CD4-positive, alpha-beta T cell treated with Interferon alpha-2 for 1 hour (primary cell): ENCODE results near the gene YJU2.
"Not testable (repeated sequence)": the region's sequence is repeated elsewhere in the genome, so short reads cannot be mapped to it uniquely, and the experiment has no call there.

Experiments
- DNase-seq, 2 donors: peaks; one replicate each; pipeline ENCODE4 v3.0.0-alpha.2; 2020 to 2022

Gene YJU2

GRCh38 chr19:4229179-4229931 is 17.5 kb upstream of the YJU2 start, which contains the start of gene EBI3:
TSS of gene EBI3 (plus strand) at chr19:4229523. CDS start at chr19:4229551, 28 bp downstream.
- peak; percentile 17 to 54 for DNase-seq

DNA sequence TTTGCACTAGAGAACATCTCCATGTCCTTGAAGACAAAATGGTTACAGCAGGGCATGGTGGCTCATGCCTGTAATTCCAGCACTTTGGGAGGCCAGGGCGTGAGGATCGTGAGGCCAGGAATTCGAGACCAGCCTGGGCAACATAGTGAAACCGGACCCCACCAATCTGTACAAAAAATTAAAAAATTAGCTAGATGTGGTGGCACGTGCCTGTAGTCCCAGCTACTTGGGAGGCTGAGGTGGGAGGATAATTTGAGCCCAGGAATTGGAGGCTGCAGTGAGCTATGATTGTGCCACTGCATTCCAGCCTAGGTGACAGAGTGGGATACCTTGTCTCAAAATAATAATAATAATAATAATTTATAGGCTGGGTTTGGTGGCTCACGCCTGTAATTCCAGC is 16.6 kb upstream of the YJU2 start:
- not testable (repeated sequence) for DNase-seq

GRCh38 chr19:4231521-4231920 is 15.4 kb upstream of the YJU2 start:
- DNase-seq = not testable (repeated sequence)

DNA sequence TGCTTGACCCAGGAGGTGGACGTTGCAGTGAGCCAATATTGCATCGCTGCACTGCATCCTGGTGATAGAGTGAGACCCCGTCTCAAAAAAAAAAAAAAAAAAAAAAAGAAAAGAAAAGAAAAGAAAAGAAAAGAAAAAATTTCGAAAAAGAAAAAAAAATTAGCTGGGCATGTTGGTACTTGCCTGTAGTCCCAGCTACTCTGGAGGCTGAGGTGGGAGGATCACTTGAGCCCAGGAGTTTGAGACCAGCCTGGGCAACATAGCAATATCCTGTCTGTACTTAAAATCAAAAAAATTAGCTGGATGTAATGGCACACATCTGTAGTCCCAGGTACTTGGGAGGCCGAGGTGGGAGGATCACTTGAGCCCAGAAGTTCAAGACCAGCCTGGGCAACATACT is 14.7 kb upstream of the YJU2 start:
- DNase-seq = not testable (repeated sequence)

DNA sequence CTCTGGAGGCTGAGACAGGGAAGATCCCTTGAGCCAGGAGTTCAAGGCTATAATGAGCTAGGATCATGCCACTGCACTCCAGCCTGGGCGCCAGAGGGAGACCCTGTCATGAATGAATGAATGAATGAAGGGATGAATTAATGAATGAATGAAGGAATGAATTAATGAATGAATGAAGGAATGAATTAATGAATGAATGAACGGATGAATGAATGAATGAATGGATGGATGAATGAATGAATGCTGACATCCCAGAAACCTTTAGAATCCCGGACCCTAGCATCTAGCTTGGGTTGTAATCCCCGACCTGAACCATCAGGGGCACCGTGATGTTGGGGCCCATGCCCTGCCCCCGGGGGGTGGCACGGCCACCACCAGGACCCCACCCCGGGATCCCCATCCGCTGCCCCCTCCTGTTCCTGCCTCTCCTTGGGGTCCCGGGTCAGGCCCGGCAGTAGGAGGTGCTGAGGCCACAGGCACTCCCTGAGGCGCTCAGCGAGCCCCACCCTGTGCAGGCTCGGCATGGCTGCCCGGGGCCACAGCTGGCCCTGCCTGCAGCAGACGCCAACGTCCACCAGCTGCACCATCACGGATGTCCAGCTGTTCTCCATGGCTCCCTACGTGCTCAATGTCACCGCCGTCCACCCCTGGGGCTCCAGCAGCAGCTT is 14.1 kb upstream of the YJU2 start:
- DNase-seq = no peak

GRCh38 chr19:4233282-4233853 is 13.5 kb upstream of the YJU2 start:
- peak; percentile 39 to 61 for DNase-seq

DNA sequence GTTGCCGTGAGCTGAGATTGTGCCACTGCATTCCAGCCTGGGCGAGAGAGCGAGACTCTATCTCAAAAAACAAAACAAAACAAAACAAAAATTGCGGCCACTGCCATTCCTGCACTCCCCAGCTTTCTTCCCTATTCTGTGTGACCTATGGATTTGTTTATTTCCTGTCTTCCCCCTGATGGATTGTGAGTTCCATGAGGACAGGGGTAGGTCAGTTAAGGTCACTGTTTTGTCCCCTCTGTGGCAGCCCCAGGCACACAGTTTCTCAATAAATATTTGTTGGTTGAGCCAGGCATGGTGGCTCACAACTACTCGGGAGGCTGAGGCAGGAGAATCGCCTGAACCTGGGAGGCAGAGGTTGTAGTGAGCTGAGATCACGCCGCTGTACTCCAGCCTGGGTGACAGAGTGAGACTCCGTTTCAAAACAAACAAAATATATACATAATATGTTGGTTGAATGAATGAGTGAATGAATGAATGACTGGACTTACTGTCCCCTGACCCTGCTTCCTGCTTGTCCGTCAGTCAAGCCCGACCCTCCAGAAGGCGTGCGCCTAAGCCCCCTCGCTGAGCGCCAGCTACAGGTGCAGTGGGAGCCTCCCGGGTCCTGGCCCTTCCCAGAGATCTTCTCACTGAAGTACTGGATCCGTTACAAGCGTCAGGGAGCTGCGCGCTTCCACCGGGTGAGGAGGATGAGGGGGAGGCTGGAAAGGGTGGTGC is 12.6 kb upstream of the YJU2 start:
- DNase-seq = no peak

DNA sequence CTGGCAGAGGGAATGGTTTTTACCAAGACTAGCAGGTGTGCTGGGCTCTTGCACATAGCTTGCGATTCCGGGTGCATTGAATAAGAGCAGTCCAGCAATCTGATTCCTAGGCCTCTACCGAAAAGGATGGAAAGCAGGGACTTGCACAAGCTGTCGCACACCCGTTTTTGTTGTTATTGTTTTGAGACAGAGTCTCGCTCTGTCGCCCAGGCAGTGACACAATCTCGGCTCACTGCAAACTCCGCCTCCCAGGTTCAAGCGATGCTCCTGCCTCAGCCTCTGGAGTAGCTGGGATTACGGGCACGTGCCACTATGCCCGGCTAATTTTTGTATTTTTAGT is 12.0 kb upstream of the YJU2 start:
- no peak for DNase-seq

GRCh38 chr19:4237510-4237909 is 9.4 kb upstream of the YJU2 start:
- DNase-seq = not testable (repeated sequence)

GRCh38 chr19:4238831-4239230 is 8.0 kb upstream of the YJU2 start:
- no peak for DNase-seq

GRCh38 chr19:4241824-4242430 is 5.0 kb upstream of the YJU2 start:
- DNase-seq = no peak

GRCh38 chr19:4245938-4246337 is 942 bp upstream of the YJU2 start:
- DNase-seq = not testable (repeated sequence)

DNA sequence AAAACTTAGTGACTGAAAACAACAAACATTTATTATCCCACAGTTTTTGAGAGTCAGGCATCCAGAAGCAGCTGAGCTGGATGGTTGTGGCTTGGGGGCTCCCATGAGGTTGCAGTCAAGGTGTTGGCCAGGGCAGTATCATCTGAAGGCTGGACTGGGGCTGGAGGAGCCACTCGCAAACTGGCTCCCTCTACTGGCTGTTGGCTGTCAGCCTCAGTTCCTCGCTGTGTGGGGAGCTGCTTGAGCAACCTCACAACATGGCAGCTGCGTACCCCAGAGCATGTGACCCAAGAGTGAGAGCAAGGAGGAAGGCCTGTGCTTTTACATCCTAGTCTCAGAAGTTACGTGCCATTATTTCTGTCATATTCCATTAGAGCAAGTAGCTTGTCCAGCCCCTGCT is 9.7 kb downstream of the YJU2 start:
- no peak for DNase-seq

- no peak for DNase-seq
These were observed 10.1 kb downstream of the YJU2 start for GRCh38 chr19:4257025-4257424.

DNA sequence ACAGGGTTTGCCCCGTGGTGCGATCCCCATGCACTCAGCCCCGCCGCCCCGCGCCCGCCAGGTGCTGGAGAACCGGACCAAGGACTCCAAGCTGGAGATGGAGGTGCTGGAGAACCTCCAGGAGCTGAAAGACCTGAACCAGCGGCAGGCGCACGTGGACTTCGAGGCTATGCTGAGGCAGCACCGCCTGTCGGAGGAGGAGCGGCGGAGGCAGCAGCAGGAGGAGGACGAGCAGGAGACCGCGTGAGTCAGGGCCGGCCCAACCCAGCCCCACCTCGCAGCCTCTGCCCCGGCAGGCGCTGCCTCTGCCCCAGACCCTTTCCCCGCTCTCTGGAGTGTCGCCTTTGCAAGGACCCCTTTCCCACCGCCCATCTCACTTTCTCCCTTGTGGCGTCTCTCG is 11.3 kb downstream of the YJU2 start:
- no peak for DNase-seq

GRCh38 chr19:4260613-4261191 is 13.8 kb downstream of the YJU2 start:
- DNase-seq = no peak

- peak in 1 of 2 donors; percentile 33 for DNase-seq
These were observed 17.9 kb downstream of the YJU2 start for GRCh38 chr19:4264812-4265211.

DNA sequence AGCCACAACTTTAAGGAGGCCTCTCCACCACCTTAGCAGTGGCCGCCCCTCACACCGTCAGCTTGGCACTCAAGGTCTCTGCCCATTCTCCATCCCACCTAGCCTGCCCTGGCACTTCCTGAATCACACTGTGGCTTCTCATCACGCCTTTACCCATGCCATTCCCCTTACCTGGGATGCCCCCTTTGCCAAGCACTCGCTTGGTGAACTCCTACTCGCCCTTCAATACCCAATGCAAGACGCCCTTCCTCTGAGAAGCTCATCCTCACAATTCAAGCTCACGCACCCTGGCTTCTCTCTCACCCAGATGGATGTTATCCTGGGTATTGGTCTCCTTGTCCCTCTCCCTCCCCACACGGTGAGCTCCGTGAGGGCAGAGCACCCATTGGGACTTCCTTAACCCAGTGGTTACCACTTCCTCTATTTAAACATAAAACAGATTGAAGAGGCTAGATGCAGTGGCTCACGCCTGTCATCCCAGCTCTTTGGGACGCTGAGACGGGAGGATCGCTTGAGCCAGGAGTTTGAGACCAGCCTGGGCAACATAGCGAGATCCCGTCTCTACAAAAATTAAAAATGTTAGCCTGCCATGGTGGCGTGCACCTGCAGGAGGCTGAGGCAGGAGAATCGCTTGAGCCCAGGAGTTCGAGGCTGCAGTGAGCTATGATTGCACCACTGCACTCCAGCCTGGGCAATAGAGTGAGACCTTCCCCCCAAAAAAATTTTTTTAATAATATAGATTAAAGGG is 19.5 kb downstream of the YJU2 start:
- DNase-seq = no peak

DNA sequence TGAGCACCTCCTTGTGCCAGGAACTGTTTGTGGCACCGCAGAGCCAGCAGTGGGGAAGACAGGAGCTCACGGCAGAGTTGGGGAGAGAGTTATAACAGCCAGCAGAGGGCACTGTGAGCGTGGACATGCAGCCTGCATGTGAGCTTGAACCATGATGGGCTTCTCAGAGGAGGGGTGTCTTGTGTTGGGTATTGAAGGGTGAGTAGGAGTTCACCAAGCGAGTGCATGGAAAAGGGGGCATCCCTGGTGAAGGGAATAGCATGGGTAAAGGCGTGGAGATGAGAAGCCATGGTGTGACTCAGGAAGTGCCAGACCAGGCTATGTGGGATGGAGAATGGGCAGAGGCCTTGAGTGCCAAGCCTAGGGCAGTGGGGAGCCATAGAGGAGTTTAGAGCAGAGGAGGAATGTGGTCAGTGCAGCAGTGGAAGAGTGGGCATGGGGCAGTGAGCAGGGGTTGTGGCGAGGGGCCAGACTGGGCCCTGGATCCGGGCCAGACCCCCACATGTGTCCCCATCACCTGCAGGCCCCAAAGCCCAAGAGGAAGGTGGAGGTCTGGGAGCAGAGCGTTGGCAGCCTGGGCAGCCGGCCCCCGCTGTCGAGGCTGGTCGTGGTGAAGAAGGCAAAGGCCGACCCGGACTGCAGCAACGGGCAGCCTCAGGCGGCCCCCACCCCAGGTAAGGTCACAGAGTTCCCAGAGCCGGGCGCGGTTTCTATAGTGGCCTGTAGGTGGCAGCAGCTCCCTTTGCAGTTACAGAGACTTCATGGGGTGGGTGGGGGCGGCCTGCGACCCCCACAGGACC is 20.4 kb downstream of the YJU2 start:
- DNase-seq = peak; percentile 45 to 60

GRCh38 chr19:4267901-4268815 is 21.3 kb downstream of the YJU2 start:
- no peak for DNase-seq
